Stimulated activated CD8-positive, alpha-beta memory T cell treated with anti-CD3 and anti-CD28 coated beads, Interleukin-12 subunit alpha, Interleukin-12 subunit beta, amount 100 ng/mL, for 1 hour (primary cell): Measurements from ENCODE around the gene HAP1.
"Not testable (repeated sequence)": the region's sequence is repeated elsewhere in the genome, so short reads cannot be mapped to it uniquely, and the experiment has no call there.

ENCODE experiments used
- DNase-seq: peaks from one replicate; pipeline ENCODE4 v3.0.0-alpha.2; 2020; ENCODE audit warnings: low read depth

The HAP1 gene

DNA sequence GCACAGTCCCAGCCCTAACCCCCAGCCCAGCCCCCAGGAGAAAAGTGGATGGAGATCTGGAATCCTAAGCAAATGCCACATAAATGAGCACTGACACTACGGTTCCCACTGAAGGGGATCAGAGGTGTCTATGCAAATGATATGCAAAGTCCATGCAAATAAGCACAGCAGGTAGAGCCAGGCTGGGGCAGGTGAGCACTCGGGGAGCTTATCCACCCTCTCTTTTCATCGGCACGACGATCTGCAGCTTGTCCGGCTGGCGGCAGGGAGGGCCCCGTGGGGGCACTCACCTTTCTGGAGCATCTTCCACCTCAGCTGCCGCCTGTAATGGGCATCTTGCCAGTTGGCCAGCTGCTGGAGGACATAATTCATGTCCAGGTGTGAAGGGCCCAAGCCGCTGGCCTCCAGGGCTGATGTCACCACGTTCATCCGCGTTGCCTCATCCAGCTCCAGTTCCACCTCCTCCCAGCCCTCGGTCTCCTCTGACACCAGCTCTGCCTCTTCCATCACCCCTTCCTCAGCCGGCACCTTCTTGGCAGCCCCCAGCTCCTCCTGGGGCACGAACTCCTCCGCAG, 9.9 kb downstream of the HAP1 start:
- no peak for DNase-seq

- DNase-seq, result no peak
Observed at GRCh38 chr17:41723801-41724475, 10.5 kb downstream of the HAP1 start.

GRCh38 chr17:41722231-41722630, 12.2 kb downstream of the HAP1 start:
- DNase-seq, result no peak

DNA sequence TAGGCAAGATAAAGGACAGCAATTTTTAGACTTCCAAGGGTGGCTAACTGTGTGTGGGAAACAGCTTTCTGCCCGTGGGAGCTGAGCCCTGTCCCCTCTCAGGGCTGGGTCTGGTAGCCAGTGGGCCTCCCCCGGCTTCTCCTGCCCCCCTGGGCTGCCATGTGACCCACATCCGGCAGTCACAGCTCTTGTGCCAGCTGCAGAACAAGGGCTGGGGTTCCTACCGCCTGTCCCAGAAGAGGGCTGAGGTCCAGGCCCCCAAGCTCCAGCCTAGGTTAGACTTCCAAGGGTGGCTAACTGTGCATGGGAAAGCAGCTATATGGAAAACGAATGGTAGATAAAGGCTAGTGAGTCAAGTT, 16.2 kb downstream of the HAP1 start:
- DNase-seq, result no peak

- DNase-seq, result no peak
Observed at GRCh38 chr17:41717408-41718286, 16.8 kb downstream of the HAP1 start.

DNA sequence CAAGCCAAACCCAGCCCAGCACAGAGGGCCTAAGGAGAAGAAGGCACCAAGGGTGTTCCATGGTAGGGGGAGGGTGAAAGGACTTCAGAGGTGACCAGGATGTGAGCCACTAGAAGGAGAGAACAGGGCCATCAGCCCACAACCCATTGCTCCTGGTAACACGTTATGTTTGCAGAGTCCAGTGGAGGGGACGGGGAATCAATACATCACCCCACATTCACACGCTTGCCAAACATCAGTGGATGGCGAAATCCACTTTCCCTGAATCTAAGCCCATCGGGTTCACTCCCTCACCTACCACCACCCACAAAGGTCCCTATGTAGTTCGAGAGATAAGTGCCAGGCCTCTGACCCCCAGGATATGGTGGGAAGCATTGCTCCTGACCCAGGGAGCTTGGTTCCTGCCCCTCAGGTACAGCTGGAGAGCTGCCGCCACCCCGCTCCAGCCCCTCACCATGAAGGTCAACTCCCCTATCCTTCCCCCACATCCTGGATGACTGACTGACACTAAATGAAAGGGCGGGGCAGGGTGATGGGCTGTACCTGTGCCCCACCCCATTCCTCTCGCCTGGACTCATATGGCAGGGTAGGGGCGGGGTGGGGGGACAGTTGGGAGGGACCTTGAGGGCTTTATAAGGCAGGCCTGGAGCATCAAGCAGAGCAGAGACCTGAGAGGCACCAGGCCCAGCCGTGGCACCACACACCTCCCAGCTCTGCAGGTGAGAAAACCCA, 22.6 kb downstream of the HAP1 start, which contains the start of gene GAST:
Gene GAST, plus strand, starts transcription at position 663 of the 732 bp plus-strand sequence. CDS start 3,106 bp downstream, outside the sequence.
- DNase-seq, result no peak

DNA sequence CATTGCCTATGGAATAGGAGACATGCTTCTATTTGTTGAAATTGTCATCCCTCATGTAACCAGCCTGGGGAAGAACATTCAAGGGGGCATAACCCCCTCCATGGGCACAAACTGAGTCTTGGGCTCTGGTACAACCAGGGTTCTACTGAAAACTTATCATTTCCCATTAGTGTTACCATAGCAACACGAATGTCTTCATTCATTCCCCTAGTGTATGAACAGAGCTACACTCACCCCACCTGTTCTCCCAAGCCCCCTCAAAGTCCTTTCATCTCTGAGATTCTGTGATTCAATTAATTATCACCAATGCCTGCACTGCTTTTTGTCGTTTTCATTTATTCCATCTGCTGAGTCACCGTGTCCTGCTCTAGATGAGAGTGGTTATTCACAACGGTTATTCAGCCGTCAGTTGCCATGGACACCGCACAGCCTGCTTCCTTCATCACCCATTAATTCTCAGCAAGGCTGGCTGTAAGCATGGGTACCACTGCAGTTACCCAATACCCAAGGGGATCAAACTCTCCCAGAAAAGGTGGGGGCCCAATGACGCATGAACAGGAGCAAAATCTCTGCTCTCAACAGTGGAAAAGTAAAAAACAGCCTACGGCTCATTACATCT, 23.9 kb downstream of the HAP1 start:
- no peak for DNase-seq

GRCh38 chr17:41707803-41708669, 26.4 kb downstream of the HAP1 start:
- no peak for DNase-seq

DNA sequence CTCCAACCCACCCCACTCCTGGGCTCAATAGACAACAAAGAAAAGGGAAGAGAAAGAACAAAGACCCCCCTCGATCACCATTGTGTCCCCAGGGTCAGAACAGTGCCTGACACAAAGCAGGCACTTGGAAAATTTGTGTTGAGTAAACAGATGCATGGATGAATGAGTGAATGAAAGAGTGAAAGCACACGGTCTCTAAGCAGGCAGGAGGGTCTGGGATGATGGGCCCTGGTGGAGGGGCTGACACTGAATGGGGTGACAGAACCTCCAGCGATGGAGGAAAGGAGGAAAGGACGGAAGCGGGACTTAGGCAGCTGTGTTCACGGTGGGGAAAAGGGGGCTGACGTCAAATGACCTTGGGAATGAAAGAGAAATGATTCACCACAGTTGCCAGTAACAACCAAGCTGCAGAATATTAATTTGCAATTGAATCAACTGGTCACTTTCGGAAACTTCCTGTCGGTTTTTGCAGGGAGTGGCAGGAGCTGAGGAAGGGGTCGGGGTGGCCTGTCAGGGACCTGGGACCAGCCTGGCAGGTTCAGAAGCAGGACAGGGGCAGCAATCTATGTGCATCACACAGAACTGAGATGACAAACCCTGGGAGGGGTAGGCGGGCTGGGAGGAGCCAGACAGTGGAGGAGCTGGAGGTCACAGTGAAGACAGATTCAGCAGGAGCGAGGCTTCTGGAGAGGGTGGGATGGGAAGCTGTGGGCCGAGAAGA, 29.0 kb downstream of the HAP1 start:
- no peak for DNase-seq

GRCh38 chr17:41702712-41703111, 31.7 kb downstream of the HAP1 start:
- DNase-seq, result no peak

GRCh38 chr17:41700843-41701242, 33.6 kb downstream of the HAP1 start:
- DNase-seq, result not testable (repeated sequence)

- DNase-seq, result no peak
Observed at GRCh38 chr17:41697122-41697962, 37.1 kb downstream of the HAP1 start.

DNA sequence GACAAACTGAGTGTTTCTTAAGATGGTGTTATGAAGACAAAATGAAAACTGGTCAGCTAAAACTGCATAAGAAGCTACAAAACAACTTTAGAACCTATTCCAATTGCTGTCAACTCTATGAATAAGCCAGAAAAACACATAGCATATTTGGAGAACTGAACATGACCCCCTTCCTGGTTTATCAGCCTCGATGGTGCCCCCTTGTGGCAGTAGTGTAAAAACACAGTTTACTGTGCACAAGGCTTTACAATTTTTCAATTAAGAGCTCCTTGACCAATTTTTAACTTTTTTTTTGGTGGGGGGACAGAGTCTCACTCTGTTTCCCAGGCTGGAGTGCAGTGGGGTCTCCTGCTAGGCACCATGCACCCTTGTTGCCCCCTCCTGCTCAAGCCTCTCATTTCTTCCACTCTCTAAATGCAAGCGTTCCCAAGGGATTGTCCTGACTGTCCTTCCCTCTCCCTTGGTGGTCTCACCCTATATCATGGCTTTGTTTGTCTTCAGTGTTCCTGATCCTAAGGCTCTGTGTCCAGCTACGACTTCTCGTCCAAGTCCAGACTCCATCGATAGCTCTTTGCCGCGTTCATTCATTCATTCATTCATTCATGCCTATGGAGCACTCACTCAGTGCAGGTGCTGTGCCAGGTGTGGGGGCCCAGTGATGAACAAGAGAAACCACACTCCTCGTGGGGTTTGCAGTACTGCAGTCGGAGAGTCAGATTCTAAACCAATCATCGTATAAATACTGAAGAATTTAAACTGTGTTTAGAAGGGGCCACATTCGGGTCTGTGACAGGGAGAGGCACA, 38.3 kb downstream of the HAP1 start:
- DNase-seq, result peak; percentile 74

DNA sequence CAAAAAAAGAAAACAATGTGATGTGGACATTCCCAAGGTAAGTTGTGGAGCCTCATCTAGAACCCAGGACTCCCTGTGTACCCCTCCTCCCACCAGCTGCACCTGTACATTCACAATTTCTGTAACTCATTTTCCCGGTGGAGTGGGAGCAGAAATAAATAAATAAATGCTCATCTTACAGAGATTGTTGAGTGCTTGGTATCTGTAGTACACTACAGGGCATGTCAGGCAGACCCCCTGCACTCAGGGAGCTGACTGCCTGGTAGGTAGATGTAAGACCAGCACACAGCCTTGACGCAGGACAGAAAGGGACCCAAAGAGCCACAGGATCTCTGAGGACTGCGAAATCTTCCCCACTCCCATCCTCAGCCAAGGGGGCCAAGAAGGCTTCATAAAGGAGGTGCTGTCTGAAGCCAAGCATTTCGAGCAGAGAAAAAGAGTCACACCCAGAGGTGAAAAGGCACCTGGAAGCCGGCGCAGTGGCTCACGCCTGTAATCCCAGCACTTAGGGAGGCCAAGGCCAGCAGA, 39.2 kb downstream of the HAP1 start:
- DNase-seq, result no peak

DNA sequence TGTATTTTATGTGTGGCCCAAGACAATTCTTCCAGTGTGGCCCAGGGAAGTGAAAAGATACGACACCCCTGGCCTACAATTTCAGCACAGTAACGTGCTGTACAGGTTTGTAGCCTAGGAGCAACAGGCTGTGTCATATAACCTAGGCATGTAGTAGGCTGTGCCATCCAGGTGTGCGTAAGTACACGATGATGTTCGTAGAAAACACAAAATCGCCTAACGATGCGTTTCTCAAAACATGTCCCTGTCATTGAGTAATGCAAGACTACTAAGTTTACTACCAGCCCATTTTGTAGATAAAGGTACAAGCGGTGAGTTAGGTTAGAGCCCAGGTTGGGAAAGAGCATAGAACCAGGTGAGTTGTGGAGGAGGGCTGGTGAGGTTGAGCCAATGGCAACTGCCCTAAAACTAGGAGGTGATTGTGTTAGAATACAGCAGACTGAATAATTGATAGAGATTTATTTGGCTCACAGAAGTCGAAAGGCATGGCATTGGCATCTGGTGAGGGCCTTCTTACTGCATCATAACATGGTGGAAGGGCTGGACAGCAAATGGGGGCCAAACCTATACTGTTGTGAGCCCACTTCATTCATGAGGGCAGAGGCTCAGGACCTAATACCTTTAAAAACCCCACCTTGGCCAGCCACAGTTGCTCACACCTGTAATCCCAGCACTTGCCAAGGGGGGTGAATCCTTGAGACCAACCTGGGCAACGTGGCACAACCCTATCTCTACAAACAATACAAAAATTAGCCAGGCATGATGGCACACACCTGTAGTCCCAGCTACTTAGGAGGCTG, 41.5 kb downstream of the HAP1 start:
- no peak for DNase-seq

DNA sequence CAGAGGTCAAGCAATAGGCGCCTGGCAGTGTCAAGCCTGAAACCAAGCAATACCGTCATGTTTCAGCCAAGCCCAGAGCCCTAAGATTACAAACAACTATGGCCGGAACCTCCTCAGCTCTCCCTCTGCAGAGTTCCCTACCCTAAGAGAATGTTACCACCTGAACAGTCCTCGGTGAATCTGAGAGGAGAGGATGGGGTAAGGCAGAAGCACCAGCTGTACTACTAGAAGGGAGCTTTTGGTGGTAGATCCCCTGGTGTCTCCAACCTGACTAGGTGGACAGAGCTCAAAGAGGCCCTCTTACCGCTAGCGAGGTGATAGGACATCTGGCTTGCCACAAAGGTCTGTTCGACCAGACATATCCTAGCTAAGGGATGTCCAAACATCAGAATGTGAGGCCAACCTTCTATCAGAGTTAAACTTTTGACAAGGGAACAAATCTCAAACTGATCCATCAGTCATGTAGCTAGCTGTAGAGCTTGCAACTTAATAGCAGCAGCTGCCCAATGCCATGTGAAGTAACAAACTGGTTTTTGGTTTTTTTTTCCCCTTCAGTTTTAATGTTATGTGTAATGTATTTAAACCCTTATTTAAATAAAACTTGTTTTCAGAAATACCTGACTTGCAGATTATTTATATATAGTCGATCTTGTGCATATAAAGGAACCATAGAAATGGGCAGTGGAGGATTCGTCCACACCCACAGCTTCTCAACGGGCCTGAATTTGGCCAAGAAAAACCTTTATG, 43.2 kb downstream of the HAP1 start:
- no peak for DNase-seq

DNA sequence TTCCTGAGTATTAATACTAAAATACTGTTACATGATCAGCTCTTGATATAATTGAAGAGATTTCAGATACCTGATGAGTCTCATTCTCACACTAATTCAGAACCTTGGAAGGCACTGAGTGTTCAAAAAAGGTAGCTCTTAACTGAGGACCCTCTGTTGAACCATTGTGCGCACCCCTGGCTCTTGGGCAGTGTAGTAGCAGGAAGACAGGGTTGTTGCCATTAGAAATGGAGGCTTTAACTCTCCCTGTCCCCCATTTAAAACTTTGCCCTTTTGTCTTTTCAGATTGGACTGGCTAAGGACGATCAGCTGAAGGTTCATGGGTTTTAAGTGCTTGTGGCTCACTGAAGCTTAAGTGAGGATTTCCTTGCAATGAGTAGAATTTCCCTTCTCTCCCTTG, 43.9 kb downstream of the HAP1 start:
- no peak for DNase-seq
